Cardiac septum (tissue), 1 donor: Measurements from ENCODE around the gene PITPNM1. TPM values are rescaled to one million over a fixed set of nuclear protein-coding genes. Genes with fewer than 3 reads are reported as not detected.
"Not testable (repeated sequence)": the region's sequence is repeated elsewhere in the genome, so short reads cannot be mapped to it uniquely, and the experiment has no call there.

ENCODE experiments used
- DNase-seq: peaks from one replicate; pipeline ENCODE4 v3.0.0-alpha.2; 2020; ENCODE audit warnings: low spot score
- intact Hi-C: fragments of 100-400 bp; cut with DNase I; formaldehyde crosslinking; loops from one replicate; pipeline ENCODE4 v1.14.0; 2022
- total RNA-seq: library from RNA; stranded (reverse); fragmentation: NEBNext Ultra II Directional; extraction: Animal tissue kit (Norgen Biotek cat#: 25700); gene quantifications from one replicate; pipeline ENCODE4 v1.2.1, GENCODE V29; 2021
- donor health status: DM: no; HTN: no; CAD: no.

Gene PITPNM1
- total RNA-seq, 1 donor from 2014 or later, result 40.0 TPM

DNA sequence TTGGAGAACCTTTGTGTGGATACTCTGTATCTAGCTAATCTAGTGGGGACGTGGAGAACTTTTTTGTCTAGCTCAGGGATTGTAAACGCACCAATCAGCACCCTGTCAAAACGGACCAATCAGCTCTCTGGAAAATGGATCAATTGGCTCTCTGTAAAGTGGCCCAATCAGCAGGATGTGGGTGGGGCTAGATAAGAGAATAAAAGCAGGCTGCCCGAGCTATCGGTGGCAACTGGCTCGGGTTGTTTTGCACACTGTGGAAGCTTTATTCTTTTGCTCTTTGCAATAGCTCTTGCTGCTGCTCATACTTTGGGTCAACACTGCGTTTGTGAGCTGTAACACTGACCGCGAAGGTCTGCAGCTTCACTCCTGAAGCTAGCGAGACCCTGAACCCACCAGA lies 28.5 kb downstream of the PITPNM1 start:
- intact Hi-C loops, DNase-seq: not testable (repeated sequence)

DNA sequence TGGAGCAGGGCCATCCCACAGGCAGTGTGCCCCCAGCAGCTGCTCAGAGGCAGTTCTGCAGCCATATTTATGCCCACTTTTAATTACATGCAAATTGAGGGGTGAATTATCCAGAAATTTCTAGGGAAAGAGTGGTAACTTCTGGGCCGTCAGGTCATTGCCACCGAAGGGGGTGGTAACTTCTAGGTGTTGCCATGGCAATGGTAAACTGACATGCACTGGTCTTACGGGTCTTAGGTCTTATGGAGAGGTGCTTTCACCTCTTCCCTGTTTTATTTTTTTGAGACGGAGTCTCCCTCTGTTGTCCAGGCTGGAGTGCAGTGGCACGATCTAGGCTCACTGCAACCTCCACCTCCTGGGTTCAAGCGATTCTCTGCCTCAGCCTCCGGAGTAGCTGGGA lies 32.3 kb downstream of the PITPNM1 start:
- intact Hi-C loops, result no loop called here
- DNase-seq, result no peak

DNA sequence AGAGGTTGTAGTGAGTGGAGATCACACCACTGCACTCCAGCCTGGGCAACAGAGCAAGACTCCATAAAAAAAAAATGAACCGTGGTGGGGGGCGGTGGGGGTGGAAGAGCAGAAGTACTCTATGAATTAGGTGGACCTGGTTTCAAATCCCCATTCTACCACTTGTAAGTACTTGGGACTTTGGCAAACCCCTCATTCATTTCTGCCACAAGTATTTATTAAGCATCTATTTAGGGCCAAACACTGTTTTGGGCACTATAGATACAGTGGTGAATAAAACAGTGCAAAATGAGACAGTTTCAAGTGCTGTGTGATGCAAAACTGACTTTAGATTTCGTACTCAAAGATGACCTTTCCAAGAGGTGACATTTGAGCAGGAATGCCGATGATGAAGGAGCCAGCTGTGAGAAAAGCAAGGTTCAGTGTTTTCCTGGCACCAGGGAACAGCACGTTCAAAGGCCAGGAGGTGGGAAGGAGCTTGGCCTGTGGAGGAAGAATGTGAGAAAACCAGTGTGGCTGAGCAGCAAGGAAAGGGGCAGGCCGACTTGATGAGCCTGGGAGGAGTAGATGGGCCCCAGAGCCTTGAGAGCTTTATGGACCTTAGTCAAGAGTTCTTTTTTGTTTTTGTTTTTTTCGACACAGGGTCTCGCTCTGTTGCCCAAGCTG lies 34.7 kb downstream of the PITPNM1 start:
- DNase-seq, result no peak
- intact Hi-C loops, result no loop called here

DNA sequence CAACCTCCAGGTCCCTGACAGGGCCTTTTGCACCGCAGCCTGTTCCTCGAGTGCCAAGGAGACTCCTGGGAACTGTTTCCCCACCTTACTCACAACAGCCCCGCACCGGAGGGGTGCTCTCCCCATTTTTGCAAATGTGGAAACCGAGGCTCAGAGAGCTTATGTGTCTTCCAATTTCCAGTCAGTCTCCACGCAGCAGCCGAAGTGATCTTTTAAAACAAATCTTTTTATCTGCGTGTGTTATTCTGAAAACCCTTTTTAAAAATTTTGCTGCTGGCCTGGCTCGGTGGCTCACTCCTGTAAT lies 35.7 kb downstream of the PITPNM1 start:
- intact Hi-C loops, result loop anchor here (1.0 to 2.0 kb wide), 4 partner anchors 37 to 79 kb away; partner anchors contain the start of genes PPP1CA, RAD9A and RPS6KB2
- no peak for DNase-seq

DNA sequence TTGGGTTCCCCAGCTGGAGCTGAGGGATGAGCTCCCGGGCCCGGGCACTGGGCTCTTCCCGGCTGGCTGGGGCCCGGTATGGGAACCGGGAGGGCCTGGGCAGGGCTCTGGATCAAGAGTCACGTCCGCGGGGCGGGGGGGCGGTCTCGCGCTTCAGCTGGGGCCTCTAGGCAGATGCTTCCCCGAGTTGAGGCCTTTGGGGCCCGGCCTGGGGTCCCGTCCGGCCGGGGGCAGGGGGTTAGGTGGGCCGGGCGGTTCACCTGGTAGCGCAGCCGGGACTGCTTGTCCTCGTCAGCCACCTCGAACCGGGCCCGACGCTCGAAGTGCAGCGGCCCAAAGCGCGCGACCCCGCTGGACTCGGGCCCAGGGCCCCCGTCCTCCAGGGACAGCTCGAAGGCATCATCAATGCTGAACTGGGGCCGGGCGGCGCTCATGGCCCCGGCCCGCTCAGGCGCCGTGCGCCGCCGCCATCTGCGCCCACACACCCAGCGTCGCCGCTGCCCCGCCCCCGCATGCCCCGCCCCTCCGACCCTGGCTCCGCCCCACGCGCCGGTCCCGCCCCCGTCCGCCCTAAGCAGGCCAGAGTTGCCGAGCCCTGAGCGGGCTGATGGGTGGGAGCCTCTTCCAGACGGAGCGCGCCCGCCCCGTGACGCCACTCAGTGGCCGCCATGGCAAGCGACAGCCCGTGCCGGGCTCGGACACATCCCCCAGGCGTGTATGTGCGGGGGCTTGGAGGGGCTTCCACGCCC lies 36.2 kb downstream of the PITPNM1 start, which contains the start of gene TMEM134:
Gene TMEM134, minus strand, starts transcription at position 493 of the 749 bp plus-strand sequence. Its CDS starts 59 bp downstream, at position 434.
- intact Hi-C loops, result loop anchor here (1.0 to 2.0 kb wide), 4 partner anchors 38 to 78 kb away; partner anchors contain the start of genes PPP1CA, RAD9A and RPS6KB2
- peak; percentile 98 for DNase-seq

DNA sequence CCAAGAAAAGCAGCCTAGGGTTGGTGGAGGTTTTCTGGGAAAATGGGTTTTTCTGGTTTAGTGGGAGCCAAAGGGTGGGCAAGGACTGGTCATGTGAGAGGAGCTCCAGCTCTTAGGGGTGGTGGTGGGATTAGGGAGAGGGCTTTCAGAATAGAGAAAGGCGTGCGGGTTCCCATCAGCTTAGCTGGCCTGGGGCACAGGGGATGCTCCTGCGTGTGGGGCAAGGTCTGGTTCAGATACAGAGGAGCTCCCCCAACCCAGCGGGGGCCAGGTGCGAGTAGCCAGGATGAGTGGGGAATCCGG lies 36.8 kb downstream of the PITPNM1 start:
- no peak for DNase-seq
- intact Hi-C loops, result loop anchor here (2.0 kb wide), 3 partner anchors 38 to 78 kb away; partner anchors contain the start of genes RAD9A and RPS6KB2

DNA sequence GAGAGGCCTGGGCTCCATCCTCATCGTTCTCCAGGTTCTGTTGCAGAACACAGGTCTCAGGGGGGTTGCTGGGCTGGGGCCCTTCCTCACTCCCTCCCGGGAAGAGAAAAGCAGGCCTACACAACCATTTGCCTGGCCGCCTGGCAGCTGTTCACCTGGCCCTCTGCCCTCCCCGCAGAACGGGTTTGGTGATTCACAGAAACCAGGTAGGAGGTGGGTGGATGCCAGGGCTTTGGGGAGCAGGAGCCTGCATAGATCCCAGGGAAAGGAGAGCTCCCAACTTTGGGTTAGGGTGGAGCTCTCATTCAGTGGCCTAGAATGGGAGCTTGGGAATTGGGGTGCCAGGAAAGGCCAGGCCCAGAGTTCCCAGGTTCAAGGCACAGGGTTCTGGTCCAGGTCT lies 37.1 kb downstream of the PITPNM1 start:
- intact Hi-C loops, result loop anchor here (2.0 kb wide), 3 partner anchors 39 to 77 kb away; partner anchors contain the start of genes RAD9A and RPS6KB2

DNA sequence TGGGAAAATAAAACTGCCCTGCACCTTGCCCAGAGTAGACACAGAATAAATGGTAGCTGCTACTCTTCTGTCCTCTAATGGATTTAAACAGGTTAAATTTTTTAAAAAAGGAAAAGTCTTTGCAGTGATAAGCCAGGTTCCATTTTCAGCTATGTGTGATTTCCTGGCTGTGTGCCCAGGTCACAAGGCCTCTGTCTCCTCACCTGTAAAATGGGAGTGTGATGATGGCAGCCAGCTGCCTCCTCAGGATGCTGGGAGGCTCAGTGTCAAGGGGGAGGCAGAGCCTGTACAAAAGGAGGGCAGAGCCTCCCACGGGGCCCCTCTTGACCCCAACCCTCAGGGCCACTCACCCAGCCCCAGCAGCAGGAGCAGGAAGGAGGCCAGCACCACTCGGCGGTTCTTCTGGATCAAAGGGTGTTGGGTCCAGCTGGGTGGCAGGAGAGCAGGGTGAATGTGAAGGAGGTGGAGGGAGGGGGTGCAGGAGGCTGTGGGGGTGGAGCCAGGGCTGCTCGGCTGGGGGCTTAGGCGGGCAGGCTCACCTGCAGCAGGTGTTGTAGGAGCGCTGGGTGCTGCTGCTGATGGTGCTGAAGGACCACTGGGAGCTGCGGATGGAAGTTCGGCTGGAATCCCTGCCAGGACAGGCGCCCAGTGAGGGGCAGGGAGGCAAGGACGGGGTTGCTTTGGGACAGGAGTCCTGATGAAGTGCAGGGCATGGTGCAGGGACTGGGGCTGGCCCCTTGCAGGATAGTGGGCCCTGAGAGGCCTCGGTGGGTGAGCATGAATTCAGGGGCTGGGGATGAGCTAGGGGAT lies 38.0 kb downstream of the PITPNM1 start:
- no peak for DNase-seq
- intact Hi-C loops, result no loop called here

More for the DNA sequence above, 37.1 kb downstream of the PITPNM1 start:
- no peak for DNase-seq

DNA sequence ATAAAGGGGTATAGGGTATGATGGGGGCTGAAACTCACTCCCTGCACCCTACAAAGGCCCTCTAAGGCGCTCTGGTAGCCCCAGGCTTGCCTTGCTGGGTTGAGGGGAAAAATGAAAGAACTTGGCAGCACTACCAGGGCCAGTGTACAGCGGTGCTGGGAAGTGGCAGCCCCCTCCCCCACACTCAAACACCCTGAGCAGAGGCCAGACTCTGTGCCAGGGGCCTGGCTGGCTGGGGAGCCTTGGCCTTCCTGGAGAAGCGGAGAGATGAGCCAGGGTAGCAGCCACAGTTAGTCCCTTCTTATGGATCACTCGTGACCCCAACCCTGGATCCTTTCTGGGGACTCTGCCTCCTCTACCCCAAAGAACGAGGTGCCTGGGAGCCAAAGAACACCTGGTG lies 38.8 kb downstream of the PITPNM1 start:
- no peak for DNase-seq
- intact Hi-C loops, result no loop called here

DNA sequence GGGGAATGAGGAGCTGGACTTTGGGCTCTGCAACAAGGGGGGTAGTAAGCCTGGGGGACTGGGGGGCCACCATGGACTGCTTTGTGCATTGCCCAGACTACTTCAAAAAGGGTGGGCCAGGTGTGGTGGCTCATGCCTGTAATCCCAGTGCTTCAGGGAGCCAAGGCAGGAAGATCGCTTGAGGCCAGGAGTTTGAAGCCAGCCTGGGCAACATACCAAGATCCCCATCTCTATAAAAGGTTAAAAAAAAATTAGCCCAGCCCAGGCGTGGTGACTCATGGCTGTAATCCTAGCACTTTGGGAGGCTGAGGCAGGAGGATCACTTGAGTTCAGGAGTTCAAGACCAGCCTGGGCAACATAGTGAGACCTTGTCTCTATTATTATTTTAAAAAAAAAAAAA lies 39.6 kb downstream of the PITPNM1 start:
- DNase-seq, intact Hi-C loops: not testable (repeated sequence)

DNA sequence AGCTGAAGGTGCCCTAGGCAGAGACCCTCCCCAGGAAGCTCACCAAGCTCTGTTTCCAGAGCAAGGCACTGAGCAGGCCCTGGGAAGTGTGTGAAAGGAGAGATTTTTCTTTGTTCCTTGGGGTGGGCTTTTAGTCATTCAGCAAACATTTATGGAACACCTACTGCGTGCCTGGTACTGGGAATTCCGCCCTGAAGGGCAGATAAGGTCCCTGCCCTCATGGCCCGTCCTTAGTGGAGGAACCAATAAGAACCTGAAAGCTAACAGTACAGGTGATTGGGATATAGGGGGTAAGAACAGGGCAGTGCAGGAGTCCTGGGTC lies 40.0 kb downstream of the PITPNM1 start:
- no peak for DNase-seq
- intact Hi-C loops, result no loop called here

DNA sequence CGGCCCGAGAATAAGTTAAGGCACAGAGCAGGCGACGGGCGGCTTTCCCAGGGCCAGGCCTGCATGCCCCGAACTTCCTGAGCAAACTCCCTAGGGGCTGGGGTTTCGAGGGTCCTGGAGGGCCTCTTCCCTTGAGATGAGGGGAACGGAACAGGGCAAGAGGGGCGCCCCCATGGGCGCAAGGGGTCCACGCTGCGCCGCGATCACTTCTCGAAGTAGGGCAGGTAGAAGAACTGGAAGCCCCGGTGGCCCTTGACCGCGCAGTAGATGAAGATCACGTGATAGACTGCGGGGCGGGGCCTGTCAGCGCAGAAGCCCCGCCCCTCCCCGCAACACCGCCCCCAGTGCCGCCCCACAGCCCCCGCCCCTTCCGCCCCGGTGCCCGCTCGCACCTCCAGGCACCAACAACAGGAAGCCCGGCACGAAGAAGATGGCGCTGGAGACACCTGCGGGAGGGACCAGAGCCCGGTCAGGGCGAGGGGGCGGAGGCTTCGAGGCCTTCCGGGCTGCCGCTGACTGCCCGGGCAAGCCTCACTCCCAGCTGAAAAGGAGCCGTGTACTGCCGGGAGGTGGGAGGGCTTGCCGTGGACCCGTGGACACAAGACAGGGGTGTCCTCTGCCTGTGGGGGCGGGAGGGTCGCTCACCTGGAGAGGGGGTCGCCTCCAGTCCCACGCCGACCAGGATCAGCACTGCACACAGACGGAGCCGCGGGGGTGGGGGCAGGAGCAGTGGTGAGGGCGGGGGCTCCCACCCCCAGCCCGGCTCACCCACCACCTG lies 40.6 kb downstream of the PITPNM1 start:
- intact Hi-C loops, result no loop called here
- peak; percentile 97 for DNase-seq

DNA sequence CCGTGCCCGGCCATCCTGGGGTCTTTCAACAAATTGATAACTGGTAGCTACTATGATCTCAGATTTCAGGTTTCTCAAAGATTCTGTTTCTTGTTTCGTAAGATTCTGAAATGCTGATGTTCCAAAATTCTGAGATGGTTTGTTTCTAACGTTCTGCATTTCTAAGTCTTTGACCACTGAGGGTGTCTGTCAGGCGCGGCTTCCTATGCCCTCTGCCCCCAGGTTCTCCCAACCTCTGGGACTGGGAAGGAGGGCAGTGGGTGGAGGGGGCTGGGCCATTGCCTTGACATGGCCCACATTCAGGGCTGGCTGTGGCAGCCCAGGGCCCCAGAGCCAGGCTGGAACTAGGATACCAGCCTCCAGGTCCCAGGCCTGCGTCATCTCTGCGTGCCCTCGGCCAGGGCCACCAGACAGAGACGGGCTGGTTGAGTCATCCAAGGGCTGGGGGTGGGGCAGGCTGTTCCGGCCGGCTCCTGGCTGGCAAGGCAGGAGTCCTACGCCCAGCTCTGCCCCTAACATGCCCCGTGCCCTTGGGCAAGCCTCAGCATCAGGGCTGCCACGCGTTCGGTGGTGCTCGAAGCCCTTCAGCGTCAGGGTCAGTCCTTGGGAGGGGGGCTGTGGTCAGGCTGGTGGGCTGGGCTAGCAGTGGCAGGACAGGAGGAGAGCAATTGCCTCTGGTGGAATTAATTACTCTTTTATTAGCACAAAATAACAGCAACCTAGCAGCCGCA lies 41.3 kb downstream of the PITPNM1 start:
- intact Hi-C loops, result no loop called here

DNA sequence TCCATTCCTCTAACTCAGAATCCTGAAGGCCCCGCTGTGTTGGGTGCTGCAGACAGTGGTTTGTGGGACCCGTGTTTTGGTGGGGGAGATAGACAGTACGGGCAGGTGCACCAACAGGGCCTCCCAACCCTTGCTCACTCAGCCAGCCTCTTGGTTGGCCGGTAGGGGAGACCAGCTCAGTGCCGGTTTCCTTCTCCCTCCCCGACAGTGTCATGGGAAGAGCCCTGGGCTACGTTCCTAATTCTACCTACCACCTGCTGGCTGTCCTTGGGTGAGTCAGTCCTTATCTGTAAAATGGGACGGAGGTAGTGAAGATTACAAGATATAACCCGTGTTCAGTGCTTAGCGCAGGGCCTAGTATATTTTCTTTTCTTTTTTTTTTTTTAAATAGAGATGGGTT lies 42.0 kb downstream of the PITPNM1 start:
- intact Hi-C loops, result no loop called here
- no peak for DNase-seq

More for the DNA sequence above, 41.3 kb downstream of the PITPNM1 start:
- DNase-seq, result peak; percentile 83

DNA sequence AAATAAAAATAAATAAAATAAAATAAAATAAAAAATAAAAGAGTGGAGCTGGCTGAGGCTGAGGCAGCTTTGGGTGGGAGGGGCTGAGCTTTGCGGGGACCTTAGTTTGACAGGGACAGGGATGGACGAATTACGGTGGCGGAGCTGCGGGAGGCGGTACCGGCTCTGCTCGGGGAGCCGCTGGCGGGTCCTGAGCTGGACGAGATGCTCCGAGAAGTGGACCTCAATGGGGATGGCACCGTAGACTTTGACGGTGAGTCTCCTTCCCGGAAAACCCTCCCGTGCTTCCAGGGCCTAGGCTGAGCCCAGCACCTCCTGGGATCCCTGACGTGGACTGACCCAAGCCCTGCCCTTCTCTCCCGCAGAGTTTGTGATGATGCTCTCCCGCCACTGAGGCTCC lies 46.9 kb downstream of the PITPNM1 start:
- no peak for DNase-seq

DNA sequence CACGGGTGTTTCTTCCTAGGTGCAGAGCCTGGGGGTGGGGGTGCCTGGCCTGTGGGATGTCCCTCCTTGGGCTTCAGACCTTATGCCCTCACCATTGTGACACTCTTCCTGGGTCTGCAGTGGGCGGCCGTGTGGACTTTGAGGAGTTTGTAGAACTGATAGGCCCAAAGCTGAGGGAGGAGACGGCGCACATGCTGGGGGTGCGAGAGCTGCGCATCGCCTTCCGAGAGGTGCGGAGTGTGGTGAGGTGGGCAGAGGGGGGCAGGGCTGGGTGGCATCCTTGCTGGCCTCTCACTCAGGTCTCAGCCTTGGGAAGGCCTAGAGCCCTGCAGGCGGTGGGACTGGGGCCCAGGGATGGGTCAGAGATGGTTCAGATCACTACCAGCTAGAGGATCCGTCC lies 47.7 kb downstream of the PITPNM1 start:
- no peak for DNase-seq
- intact Hi-C loops, result no loop called here

More for the DNA sequence above, 46.9 kb downstream of the PITPNM1 start:
- intact Hi-C loops, result no loop called here

DNA sequence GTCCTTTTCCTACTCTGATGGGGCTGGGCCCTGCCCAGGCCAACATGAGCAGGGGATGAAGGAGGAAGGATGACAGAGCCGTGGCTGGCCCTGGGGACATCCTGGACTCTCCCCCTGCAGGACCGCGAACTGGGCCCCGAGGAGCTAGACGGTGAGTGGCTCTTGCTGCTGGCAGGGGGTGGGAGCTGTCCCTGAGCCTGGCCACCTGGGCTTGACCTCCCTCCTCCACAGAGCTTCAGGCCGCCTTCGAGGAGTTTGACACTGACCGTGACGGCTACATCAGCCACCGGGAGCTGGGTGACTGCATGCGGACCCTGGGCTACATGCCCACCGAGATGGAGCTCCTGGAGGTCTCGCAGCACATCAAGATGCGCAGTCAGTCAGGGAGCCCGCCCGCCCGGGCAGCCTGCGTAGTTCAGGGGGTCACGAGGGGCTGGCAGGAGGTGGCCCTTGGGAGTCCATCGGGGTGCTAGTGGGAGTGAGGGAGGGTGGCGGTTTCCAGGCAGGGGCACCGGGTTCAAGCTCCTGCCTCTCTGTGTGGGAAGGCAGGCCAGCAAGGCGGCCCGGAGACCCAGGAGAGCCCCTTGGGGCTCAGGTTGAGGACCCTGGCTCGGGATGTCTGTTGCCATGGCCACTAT lies 49.0 kb downstream of the PITPNM1 start:
- DNase-seq, result no peak
- intact Hi-C loops, result no loop called here

DNA sequence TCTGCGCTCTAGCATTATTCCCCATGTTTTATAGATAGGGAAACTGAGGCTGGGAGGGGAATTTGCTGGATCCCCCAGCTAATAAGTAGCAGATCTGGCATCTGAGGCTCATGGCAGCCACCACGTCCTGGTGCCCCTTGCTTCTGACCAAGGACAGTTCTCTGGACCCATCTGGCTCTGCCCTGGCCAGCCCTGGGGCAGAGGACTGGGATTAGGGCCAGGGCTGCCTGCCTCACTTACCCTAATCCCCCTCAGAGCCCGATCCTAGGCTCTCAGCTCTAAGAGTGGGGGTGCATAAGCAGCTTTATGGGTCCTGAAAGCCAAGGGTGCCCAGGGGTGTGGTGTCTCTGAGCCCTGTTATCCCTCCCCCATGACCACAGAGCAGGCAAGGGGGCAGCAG lies 50.1 kb downstream of the PITPNM1 start, which contains the start of gene CABP4:
Gene CABP4, plus strand, starts transcription at position 301 of the 400 bp plus-strand sequence. Its CDS starts 70 bp downstream, at position 371.
- no peak for DNase-seq
- intact Hi-C loops, result no loop called here
